ENCODE measurements around the gene ZNF768. TPM values are rescaled to one million over a fixed set of nuclear protein-coding genes. Genes with fewer than 3 reads are reported as not detected.

The ZNF768 gene
- 24.8 TPM for total RNA-seq
- long read RNA-seq, partial matches to known transcripts: 0 of 7 reads
- long read RNA-seq, other reads (novel, unspliced or antisense): 6 of 7 reads

DNA sequence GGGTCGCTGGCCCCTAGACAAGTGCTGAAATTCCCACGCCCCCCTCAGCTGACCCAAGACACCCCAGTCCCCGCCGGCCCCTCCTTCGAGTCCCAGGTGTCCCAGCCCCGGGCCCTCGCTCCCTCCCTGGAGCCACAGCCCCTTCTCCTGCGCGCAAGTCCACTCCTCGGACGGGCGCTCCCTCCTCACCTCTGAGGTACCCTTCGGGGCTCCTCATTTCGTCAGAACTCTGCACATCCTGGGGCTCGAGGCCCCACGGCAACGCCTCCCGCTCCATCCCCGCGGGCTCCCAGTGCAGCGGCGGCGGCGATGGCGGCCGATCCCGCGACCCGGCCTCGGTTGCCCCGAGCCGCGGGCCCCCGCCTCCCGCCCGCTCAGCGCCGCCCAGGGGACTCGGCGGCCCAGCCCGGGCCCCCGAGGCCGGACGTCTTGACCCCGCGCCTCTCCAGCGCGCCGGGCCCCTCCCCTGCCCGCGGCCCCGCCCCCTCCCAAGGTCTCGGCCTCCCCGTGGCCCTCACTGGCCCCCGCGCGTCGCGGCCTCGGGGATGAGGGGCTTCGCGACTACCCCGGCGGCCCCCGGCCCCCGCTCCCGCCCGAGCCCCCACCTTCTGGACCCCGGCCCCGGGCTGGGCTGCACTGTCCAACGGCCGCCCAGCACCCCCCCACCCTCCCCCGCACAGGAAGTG is at the start of gene ZNF768:
TSS of gene ZNF768 (minus strand) at position 430 of the 686 bp plus-strand sequence. CDS start at position 277, 153 bp downstream.
- no peak for DNase-seq (ENCODE audit: low spot score)

DNA sequence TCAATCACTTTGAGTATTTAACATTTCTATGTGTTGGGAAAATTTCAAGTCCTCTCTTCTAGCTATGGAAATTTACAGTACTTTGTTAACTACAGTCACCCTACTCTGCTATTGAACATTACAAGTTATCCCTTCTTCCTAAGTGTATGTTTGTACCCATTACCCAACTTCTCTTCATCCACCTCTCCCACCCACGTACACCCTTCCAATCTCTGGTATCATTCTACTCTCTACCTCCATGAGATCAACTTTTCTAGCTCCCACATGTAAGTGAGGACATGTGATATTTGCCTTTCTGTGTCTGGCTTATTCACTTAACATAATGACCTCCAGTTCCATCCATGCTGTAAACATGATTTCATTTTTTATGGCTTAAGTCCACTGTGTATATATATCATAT is 48.3 kb upstream of the ZNF768 start:
- DNase-seq (ENCODE audit: low spot score): no peak

DNA sequence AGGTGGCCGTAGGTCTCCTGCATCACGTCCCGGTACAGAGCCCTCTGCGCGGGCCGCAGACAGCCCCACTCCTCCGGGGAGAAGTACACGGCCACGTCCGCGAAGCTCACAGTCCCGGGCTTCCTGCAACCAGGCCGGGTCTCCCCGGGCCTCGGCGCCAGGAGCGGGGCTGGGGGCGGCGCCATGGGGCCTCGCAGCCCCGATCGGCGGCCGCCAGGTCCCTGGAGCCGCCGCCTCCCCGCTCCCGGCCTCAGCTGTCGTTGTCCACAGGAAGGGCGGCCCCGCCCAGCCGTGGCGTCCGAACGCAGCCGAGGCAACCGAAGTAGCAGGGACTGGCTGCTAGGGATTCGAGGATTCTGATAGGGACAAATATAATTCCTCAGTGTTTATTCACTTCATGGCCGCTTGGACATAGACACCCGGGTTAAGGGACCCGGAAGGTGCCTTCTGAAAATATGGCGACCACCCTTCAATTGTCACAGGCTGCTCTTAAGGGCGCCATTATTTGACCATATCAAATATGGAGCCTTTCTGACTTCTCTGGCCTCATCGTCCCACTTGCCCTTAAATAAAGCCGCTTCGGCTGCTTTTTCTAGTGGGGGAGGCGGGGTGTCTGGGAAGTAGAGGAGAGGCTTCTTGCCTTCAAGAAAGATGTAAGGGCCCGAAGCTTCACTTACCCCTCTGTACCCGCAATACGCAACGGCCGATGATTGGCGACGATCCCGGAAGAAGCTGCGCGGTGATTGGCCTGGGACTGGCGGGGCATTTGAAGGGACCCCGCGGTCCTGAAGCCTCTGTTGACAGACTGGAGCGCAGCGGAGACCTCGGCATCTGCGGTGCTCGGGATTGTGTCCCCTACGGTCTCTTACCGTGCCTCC is 45.3 kb upstream of the ZNF768 start, which contains the start of gene ZNF688:
TSS of gene ZNF688 (minus strand) at position 270 of the 878 bp plus-strand sequence. CDS start at position 185, 85 bp downstream.
- DNase-seq (ENCODE audit: low spot score): peak; percentile 95

DNA sequence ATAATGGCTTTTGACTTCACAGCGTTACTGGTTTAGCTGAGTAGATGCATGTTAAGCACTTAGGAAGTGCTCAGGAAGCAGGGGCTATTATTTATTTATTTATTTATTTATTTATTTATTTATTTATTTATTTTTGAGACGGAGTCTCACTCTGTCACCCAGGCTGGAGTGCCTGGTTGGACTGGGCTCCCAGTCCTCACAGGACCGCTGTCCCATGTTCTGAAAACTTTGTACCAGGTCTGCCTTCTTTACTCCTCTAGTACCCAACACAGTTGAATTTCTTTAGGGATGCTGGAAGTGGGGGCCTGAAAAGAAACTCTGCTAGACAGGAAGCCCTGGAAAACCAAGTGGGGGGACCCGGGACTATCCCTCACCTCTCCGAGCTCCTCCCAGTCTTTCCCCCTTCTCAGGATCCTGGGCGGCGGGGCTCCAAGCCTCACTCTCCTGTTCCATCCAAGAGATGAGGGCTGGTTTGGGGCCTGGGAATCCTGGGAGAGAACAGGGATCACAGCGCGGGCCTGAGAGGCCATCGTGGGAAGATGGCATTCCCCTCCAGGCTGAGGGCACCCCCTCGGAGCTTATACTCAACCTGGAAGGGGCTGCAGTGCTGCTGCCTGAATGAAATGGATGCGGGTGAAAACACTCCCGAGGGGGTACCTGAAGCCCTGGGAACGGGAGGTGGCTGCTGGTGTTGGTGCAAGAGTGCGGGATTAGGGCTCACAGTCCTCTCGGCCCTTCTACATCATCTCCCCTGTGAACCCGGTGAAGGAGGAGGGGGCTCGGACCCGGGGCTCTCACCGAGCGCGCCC is 44.5 kb upstream of the ZNF768 start:
- no peak for DNase-seq (ENCODE audit: low spot score)

DNA sequence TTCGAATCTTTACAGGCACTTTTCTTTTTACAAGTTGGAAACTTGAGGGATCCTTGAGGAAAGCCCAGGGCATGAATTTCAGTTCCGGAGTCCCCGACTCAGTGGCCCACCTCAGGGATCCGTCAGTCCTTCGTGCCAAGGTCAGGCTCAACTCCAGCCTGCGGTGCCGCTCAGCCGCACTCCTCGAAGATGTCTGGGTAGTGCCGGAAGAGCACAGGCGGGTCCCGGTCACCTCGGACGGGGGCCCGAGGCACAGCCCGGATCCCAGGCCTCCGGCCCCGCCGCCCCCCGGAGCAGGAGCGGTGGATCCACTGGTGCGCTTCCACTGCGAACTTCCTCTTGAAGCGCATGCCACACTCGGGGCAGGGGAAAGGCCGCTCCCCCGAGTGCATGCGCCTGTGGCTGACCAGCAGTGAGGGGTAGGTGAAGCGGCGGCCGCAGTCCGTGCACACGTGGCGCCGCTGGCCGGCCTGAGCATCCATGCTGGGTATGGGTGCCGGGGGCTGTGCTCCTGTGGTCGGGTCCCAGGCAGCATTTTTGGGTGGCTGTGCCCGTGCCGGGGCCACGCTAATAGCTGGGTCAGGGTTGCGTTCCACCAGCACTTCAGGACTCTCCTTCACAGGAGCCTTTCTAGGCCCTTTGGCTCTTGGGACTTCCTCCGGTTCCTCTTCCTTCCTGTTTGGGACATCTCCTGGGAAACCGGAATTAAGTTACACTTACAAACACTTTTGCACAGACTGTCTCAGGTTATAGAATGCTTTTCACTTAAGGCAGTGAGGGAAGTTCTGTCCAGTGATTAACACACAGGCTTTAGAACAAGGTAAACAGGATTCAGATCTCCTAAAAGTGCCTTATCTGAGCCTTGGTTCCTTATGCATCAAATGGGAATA is 43.6 kb upstream of the ZNF768 start:
- DNase-seq (ENCODE audit: low spot score): no peak

DNA sequence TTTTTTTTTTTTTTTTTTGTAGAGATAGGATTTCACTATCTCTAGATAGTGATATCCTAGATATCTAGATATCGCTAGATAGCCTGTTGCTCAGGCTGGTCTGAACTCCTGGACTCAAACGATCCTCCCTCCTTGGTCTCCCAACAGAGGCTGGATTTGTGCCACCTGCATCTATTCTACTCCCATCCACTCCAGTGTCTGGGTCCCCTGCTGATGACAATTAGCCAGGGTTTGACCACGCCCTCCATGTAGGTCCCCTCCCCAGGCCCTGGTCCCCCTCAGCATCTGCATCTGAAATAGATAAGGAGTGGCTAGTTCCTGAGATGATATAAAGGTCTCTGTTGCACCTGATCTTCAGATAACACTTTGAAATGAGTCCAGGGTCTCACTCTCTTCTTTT is 42.9 kb upstream of the ZNF768 start:
- no peak for DNase-seq (ENCODE audit: low spot score)

DNA sequence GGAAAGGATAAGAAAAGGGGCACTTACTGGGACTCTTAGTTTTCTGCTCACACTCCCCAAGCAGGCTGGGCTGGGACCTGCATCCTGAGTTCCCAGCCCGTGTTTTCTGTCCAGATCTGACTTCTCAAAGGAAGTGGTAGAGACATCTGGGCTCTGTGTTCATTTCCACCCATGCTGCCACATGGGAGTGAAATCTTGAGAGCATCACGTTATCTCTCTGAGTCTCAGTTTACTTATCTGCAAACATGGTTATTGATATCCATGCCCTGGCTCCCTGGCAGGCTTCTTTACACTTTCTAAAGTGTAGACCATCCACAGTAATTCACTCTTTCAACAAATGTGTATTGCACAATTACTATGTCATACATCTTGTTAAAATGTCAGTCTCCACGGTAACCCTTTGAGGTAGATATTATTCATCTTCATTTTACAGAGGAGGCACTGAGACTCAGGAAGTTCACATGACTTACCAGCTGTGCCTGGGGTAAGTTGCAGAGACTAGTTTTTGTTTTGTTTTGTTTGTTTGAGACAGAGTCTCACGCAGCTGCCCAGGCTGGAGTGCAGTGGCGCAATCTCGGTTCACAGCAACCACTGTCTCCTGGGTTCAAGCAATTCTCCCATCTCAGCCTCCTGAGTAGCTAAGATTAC is 41.7 kb upstream of the ZNF768 start:
- DNase-seq (ENCODE audit: low spot score): no peak

DNA sequence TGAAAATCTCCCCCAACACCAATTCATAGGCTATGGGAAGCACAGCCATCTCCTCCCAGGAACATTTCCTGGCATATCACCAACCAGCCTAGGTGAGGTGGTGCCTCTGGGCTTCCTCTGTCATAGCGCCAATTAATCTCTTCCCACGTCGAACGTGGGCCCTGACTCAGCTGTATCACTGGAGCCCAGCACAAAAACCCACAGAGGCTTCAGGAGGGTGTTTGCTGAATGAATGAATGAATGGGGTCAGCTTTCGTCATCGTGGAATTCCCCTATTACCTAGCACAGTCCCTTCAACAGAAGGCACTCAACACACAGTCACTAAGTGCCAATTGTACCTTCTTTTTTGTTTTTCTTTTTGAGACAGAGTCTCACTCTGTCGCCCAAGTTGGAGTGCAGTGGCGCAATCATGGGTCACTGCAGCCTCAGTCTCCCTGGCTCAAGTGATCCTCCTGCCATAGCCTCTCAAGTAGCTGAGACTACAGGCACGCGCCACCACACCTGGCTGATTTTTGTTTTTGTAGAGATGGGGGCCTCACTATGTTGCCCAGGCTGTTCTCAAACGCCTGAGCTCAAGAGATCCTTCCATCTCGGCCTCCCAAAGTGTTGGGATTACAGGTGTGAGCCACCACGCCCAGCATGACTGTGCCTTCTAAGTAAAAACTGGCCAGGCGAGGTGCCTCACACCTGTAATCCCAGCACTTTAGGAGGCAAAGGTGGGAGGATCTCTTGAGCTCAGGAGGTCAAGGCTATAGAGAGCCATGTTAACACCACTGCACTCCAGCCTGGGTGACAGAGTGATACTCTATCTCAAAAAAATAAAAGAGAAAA is 41.0 kb upstream of the ZNF768 start:
- DNase-seq (ENCODE audit: low spot score): no peak

DNA sequence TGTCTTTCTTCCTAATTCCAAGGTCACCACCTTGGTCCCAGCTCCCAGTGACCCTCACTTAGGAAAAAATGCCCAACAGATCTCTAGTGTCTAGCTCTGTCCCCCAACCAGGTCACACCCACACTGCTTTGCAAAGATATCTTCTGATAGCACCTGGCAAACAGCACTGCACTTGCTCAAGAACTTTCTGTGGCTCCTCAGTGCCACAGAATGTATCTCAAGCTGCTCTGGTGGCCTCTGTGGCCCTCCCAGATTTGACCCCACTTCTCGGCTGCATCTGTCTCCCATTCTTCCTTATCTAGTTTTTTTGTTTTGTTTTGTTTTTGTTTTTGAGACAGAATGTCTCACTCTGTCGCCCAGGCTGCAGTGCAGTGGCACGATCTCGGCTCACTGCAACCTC is 40.2 kb upstream of the ZNF768 start:
- no peak for DNase-seq (ENCODE audit: low spot score)

DNA sequence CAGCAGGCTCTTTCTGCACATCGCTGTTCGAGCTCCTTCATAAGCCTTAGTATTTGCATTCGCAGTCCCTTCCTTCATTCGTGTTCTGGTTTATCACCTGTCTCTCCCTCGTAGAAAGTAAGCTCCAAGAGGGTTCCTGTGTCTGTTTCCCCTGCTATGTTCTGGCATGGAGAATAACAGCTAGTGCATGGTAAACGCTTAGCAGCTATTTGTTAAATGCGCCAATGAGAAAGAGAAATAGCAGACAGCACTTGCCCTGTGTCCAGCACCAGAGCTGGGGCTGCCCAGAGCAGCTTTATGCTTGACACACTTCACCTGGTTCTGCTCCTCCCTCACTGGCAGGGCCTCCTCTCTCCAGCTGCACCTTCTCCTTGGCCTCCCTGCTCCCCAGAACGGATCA is 39.6 kb upstream of the ZNF768 start:
- no peak for DNase-seq (ENCODE audit: low spot score)

DNA sequence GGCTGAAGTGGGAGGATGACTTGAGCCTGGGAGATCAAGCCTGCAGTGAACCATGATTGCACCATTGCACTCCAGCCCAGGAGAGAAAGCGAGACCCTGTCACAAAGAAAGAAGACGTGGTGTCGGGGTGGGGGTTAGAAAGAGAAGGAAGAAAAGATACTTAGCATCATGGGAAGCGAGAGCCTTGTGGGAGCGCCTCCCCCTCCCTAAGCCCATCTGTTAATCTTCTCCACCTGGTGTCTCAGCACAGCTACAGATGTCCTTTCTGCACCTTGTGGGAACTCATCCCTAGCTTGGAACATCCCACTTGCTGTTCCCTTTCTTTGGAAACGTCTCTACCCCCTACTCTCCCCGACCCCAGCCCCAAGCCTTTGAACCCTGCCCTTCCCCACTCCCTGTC is 39.2 kb upstream of the ZNF768 start:
- DNase-seq (ENCODE audit: low spot score): no peak

DNA sequence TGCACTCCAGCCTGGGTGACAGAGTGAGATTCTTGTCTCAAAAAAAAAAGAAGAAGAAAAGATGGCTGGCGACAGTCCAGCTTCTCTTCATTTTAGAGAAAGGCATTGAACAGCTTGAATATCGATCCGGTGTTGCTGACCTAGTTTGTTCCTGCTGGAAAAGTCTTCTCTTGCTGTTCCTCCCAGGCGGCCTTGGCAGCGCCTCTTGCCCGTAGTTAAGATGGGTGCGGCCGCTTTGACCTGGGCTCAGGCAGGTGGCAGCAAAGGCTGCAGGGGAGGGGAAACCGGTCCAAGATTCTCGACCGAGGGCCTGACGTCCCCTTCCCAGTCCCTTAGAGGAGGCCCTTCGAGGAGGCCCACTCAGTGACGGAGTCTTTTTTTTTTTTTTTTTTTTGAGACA is 35.7 kb upstream of the ZNF768 start:
- DNase-seq (ENCODE audit: low spot score): no peak

DNA sequence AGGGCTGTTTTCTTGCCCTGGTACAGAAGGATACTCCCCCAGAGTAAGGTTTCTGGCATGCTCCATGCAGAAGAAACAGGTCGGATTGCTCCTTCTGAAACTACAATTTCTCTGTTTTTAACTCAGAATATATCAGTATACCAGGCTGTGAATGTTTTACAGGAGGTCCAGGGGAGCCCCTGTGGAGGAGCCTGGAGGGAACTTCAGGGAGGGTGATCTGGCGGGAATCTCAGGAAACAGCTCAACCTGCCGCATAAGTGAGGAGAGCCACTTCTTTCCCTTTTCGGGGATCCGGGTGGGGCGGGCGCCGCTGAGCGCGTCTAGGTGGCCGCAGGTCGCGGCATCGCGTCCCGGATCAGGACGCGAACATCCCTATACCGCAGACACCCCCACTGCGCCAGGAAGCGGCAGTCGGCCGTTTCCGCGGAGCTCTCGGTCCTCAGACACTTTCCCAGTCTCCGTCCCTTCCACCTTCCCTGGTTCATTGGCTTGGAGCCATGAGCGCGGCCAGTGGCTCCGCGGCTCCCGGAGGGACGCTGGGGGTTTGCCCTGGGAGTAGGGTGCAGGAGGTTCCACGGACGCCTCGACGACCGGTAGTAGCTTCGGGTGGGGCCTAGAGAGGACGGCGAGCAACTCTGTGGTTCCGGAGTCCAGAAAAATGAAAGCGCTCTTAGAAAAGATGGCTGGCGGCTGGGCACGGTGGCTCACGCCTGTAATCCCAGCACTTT is 34.9 kb upstream of the ZNF768 start:
- no peak for DNase-seq (ENCODE audit: low spot score)

DNA sequence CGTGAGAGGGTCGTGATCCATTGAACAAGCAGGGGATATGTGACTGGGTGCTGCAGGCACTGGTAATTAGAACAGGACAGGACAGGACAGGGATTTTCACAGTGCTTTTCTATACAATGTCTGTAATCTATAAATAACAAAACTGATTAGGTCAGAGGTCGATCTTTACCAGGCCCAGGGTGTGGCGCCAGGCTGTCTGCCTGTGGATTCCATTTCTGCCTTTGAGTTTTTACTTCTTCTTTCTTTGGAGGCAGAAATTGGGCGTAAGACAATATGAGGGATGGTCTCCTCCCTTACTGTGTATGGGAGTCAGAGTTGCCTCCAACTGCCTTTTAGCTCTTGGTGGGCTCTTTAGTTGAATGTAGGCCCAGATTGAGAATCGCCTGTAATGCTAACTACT is 33.3 kb upstream of the ZNF768 start:
- DNase-seq (ENCODE audit: low spot score): no peak

DNA sequence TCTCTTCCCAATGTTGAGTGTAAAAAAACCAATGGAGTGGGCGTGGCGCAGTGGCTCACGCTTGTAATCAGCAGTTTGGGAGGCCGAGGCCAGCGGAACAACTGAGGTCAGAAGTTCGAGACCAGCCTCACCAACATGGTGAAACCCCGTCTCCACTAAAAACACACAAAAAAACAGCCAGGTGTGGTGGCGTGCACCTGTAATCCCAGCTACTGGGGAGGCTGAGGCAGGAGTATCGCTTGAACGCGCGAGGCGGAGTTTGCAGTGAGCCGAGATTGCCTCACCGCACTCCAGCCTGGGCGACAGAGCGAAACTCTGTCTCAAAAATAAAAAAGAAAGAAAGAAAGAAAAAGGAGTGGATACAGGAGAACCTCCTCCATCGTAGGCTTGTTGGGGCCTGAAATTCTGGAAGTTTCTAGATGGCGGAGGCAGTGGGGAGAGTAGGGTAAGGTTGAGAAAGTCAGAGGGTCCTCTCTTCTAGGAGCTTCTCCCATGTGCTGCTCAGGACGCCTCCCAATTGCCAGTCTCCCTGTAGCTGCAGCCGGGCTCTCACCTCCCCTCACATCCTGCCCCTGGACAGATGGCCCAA is 32.5 kb upstream of the ZNF768 start:
- DNase-seq (ENCODE audit: low spot score): no peak

DNA sequence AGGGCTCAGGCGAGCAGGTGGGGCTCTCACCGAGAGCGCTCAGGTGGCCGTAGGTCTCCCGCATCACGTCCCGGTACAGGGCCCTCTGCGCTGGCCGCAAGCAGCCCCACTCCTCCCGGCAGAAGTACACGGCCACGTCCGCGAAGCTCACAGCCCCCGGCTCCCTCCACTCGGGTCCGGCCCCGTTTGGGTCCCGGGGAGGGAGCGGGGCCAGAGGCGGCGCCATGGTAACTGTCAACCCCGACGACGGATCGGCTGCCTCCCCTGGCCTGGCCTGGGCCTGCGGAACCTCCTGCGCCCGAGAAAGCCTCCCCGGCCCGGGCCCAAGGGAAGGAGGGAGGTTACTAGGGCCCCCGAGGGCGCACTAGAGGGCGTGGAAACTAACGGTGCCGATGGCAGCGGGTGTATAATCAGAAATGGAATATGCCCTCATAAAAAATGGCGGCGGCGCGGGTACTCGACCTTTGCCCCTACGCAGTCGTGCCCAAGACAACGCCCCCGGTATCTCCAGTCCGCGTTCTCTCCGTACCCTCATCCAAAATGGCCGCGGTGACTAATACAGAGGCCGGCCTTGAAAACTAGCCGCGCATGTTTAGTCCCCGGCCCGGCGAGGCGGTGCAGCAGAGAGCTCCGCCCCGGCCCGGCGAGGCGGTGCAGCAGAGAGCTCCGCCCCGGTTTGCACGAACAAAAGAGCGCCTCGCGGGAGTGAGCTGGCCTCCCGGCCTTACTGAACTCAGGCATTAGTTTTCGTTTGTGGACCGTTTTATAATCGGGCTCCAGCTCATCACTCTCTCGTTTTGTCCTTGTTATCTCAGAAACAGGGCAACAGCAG is 31.8 kb upstream of the ZNF768 start, which contains the start of gene ZNF764:
TSS of gene ZNF764 (minus strand) at position 418 of the 832 bp plus-strand sequence. CDS start at position 226, 192 bp downstream.
- DNase-seq (ENCODE audit: low spot score): peak; percentile 98

DNA sequence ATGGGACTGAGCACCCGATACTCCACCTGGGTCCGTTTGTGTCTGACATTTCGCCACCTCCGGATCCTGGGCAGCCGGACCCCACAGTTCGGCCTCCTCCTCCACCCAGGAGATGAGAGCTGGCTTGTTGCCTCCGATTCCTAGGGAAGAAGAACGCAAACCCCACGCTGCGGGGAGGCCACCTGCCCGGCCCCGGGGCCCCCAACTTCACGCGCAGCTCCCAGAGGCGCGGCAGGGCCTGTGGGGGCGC is 31.3 kb upstream of the ZNF768 start:
- no peak for DNase-seq (ENCODE audit: low spot score)
